Stimulated activated CD8-positive, alpha-beta memory T cell treated with anti-CD3 and anti-CD28 coated beads, Interleukin-7, amount 100 ng/mL, for 48 hours (primary cell): Measurements from ENCODE around the gene SETD6.
"Not testable (repeated sequence)": the region's sequence is repeated elsewhere in the genome, so short reads cannot be mapped to it uniquely, and the experiment has no call there.

Experiments
- DNase-seq, 2 donors: peaks; one replicate each; pipeline ENCODE4 v3.0.0-alpha.2; 2020; ENCODE audit warnings: low read depth in 1 of 2; ENCODE audit errors: extremely low read depth in 1 of 2

The SETD6 gene

DNA sequence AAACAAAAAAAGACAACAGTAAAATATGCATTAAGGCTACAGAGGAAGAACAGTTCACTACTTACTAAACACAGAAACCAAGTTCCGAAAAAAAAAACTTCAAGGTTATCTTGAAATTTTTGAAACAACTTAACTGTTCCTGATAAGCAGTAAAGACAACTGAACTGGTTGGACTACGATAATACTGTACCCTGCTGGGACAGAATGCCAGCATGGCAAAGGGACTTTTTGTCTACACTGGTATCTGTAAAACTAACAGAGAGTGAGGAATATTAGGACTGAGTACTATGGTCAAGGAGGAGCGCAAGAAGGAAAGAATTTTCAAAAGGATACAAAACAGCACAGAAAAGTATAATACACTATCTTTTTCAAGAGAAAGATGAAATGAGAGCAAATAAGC lies 19.8 kb downstream of the SETD6 start:
- DNase-seq, result no peak

DNA sequence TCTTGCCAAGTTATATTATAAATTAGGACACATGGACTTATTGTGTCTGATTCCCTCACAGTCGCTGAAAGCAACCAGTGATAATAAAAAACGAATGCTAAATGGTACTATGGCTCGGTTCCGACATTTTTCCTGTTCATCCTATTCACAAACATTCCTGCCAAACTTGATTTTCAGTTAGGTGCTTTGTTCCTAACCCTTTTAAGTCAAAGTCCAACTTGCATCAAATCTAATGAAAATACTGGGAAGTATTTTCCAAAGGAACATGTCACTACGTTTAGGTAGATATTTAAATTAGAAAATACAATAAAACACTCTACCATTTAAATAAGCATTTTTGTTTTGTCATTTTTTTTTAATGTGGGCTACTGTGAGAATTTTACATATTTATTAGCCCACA lies 21.0 kb downstream of the SETD6 start:
- DNase-seq, result no peak

GRCh38 chr16:58537124-58537906 lies 22.0 kb downstream of the SETD6 start:
- DNase-seq, result no peak

- no peak for DNase-seq
Observed at GRCh38 chr16:58541711-58542110, 26.4 kb downstream of the SETD6 start.

- no peak for DNase-seq
Observed at GRCh38 chr16:58542291-58542690, 27.0 kb downstream of the SETD6 start.

- DNase-seq, result no peak
Observed at GRCh38 chr16:58543685-58544084, 28.4 kb downstream of the SETD6 start.

DNA sequence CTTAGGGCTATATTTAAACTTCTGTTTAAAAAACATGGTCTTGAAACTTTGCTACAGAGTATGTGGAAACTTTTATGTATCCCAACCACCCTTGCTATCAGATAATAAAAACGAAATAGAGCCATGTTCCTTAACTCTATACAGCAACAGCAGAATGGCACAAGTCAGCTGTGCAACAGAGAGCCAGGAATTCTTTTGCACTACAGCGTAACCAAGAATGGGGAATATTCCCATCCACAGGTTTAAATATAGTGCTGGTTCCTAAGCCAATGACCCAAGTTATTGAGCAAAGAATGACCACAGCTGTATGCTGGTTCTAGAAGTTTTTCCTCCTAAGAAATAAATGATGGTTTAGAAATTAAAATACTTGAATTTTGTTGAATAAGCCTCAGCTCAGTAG lies 33.1 kb downstream of the SETD6 start:
- no peak for DNase-seq

GRCh38 chr16:58551496-58551895 lies 36.2 kb downstream of the SETD6 start:
- no peak for DNase-seq

GRCh38 chr16:58556678-58557077 lies 41.4 kb downstream of the SETD6 start:
- no peak for DNase-seq

GRCh38 chr16:58563235-58563634 lies 47.9 kb downstream of the SETD6 start:
- no peak for DNase-seq

DNA sequence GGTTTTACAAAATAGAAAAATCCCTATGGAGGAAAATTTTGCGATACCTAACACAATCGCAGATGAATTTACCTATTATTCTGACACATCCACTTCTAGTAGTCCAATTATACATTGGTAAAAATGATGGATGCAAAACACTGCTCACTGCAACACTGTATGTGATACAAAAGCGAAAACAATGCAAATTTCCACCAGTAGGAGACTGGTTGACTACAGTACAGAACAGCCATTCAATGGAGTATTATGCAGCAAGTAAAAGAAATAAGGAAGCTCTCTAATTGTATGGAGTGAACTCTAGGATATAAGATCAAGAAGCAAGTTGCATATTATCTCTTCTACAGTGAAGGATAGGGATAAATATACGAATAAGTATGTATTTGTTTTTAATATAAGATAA lies 48.5 kb downstream of the SETD6 start:
- no peak for DNase-seq

DNA sequence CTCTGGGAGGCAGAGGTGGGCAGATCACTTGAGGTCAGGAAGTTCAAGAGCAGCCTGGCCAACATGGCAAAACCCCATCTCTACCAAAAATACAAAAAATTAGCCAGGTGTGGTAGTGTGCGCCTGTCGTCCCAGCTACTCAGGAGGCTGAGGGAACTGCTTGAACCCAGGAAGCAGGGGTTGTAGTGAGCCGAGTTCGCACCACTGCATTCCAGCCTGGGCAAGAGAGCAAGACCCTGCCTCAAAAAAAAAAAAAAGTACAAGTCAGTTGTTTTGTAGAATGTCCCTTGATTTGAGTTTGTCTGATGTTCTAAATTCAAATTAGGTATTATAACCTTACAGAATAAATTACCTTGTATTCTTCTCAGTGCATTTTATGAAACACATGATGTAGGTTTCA lies 50.4 kb downstream of the SETD6 start:
- not testable (repeated sequence) for DNase-seq
